NCI-H524 treated with DMSO at 0.1 percent for 48 hours (cell line): Measurements from ENCODE around the gene SIRPA.
A peak's percentile ranks its signal among the peaks of the same experiment; 100 is the strongest.

ENCODE experiments used
- DNase-seq: peaks from one replicate; lab custom pipeline; 2025; lab: John Stamatoyannopoulos, UW

Gene SIRPA

GRCh38 chr20:1894951-1895673 lies at the start of gene SIRPA:
Gene SIRPA (plus strand): TSS chr20:1895407. CDS start chr20:1895448, 41 bp downstream.
- DNase-seq = no peak

GRCh38 chr20:1845701-1846100 lies 49.5 kb upstream of the SIRPA start:
- DNase-seq = no peak

- no peak for DNase-seq
Observed at GRCh38 chr20:1846341-1846740, 48.9 kb upstream of the SIRPA start.

- no peak for DNase-seq
Observed at GRCh38 chr20:1846876-1847275, 48.3 kb upstream of the SIRPA start.

GRCh38 chr20:1847780-1848179 lies 47.4 kb upstream of the SIRPA start:
- DNase-seq = no peak

- no peak for DNase-seq
Observed at GRCh38 chr20:1848373-1848772, 46.8 kb upstream of the SIRPA start.

- no peak for DNase-seq
Observed at GRCh38 chr20:1851396-1851795, 43.8 kb upstream of the SIRPA start.

- no peak for DNase-seq
Observed at GRCh38 chr20:1853473-1853872, 41.7 kb upstream of the SIRPA start.

GRCh38 chr20:1854246-1854645 lies 41.0 kb upstream of the SIRPA start:
- DNase-seq = no peak

GRCh38 chr20:1855109-1855508 lies 40.1 kb upstream of the SIRPA start:
- no peak for DNase-seq

- DNase-seq = no peak
Observed at GRCh38 chr20:1855690-1856089, 39.5 kb upstream of the SIRPA start.

- DNase-seq = peak; percentile 40
Observed at GRCh38 chr20:1856424-1856823, 38.8 kb upstream of the SIRPA start.

- DNase-seq = no peak
Observed at GRCh38 chr20:1857466-1857865, 37.7 kb upstream of the SIRPA start.

- DNase-seq = no peak
Observed at GRCh38 chr20:1858871-1859270, 36.3 kb upstream of the SIRPA start.

- no peak for DNase-seq
Observed at GRCh38 chr20:1860446-1860845, 34.8 kb upstream of the SIRPA start.

GRCh38 chr20:1861347-1861976 lies 33.7 kb upstream of the SIRPA start:
- DNase-seq = no peak

GRCh38 chr20:1861996-1862662 lies 33.1 kb upstream of the SIRPA start:
- no peak for DNase-seq

GRCh38 chr20:1862663-1863053 lies 32.5 kb upstream of the SIRPA start:
- no peak for DNase-seq

GRCh38 chr20:1863296-1863695 lies 31.9 kb upstream of the SIRPA start:
- no peak for DNase-seq

- no peak for DNase-seq
Observed at GRCh38 chr20:1866834-1867233, 28.4 kb upstream of the SIRPA start.

- no peak for DNase-seq
Observed at GRCh38 chr20:1867495-1868260, 27.5 kb upstream of the SIRPA start.

GRCh38 chr20:1868856-1869255 lies 26.4 kb upstream of the SIRPA start:
- no peak for DNase-seq

GRCh38 chr20:1870323-1870722 lies 24.9 kb upstream of the SIRPA start:
- DNase-seq = no peak
